ENCODE data around the gene ACSM2A. TPM values are rescaled to one million over a fixed set of nuclear protein-coding genes. Genes with fewer than 3 reads are reported as not detected.
A peak's percentile ranks its signal among the peaks of the same experiment; 100 is the strongest.
"Not testable (repeated sequence)": the region's sequence is repeated elsewhere in the genome, so short reads cannot be mapped to it uniquely, and the experiment has no call there.

Gene ACSM2A
- total and polyA plus RNA-seq, 7 donors, result 0.06 to 1.2 (median 0.49) TPM; not detected in 4

DNA sequence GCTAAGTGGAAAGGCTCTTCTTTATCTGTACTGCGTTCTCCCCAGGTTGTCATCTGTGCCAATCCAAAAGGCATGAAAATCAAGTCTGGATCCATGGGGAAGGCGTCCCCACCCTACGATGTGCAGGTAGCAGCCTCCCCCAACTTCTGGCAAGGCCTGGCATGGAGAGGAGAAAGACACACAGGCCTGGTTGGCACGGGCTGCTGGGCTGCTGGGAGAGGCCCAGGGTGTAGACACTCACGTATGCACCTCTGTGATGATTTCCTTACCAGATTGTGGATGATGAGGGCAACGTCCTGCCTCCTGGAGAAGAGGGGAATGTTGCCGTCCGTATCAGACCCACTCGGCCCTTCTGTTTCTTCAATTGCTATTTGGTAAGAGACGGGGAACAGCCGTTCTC is 20.4 kb upstream of the ACSM2A start:
- Histone ChIP-seq H3K36me3 (no peaks in the 10 kb centered on the region), H3K4me1 (no peaks in the 10 kb centered on the region), H3K9me3 (no peaks in the 10 kb centered on the region), H3K4me3 (no peak overlapping the region), H3K27ac (no peak overlapping the region), H3K27me3 (no peaks in the 10 kb centered on the region)
- WGBS, 2 donors, result 70 to 83% methylated on average over 11 of the region's 11 CpGs
- intact Hi-C loops (cut with DNase I), result loop anchor here (10.0 kb wide), 1 partner anchor 274 kb away; no protein-coding TSS in a partner anchor
- no peak for TF ChIP-seq POLR2A (IDR thresholded peaks at IDR 0.05)
- TF ChIP-seq EP300 (IDR thresholded peaks at IDR 0.05), result no peak
- no peak for TF ChIP-seq POLR2AphosphoS5 (IDR thresholded peaks at IDR 0.05)
- TF ChIP-seq, protein P1, sequence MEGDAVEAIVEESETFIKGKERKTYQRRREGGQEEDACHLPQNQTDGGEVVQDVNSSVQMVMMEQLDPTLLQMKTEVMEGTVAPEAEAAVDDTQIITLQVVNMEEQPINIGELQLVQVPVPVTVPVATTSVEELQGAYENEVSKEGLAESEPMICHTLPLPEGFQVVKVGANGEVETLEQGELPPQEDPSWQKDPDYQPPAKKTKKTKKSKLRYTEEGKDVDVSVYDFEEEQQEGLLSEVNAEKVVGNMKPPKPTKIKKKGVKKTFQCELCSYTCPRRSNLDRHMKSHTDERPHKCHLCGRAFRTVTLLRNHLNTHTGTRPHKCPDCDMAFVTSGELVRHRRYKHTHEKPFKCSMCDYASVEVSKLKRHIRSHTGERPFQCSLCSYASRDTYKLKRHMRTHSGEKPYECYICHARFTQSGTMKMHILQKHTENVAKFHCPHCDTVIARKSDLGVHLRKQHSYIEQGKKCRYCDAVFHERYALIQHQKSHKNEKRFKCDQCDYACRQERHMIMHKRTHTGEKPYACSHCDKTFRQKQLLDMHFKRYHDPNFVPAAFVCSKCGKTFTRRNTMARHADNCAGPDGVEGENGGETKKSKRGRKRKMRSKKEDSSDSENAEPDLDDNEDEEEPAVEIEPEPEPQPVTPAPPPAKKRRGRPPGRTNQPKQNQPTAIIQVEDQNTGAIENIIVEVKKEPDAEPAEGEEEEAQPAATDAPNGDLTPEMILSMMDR (IDR thresholded peaks at IDR 0.05), result no peak
- DNase-seq, result no peak

DNA sequence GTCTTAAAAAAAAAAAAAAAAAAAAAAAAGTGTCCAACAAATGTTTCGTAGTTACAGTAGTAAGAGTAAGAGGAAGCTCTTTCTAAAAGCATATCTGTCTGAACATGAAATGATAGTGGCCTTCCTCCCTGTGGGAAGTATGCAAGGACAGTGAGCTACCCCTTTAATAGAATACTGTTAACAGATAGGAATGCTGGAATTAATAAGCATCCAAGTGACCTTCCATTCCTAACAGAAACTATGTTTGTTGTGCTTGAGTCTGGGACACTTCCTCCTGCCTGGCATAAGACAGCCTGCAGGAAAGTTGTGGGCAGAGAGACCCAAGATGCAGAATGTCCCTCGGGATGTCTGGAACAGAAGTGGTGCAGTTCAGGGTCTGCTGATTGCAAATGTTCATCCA is 12.4 kb upstream of the ACSM2A start:
- H3K36me3 ChIP-seq, DNase-seq, H3K9me3 ChIP-seq, H3K27me3 ChIP-seq, H3K4me3 ChIP-seq: not testable (repeated sequence)
- H3K4me1 ChIP-seq, result peaks cover 0 to 20% (median 11%) of the 10 kb centered on the region in 4 donors
- peak overlapping the region in 3 of 4 donors; percentile 67 to 80 (median 71) for H3K27ac ChIP-seq
- 60 to 67% methylated on average over 1 of the region's 2 CpGs for WGBS, 2 donors
- intact Hi-C loops (cut with DNase I), result loop anchor here (10.0 kb wide), 1 partner anchor 266 kb away; no protein-coding TSS in a partner anchor

DNA sequence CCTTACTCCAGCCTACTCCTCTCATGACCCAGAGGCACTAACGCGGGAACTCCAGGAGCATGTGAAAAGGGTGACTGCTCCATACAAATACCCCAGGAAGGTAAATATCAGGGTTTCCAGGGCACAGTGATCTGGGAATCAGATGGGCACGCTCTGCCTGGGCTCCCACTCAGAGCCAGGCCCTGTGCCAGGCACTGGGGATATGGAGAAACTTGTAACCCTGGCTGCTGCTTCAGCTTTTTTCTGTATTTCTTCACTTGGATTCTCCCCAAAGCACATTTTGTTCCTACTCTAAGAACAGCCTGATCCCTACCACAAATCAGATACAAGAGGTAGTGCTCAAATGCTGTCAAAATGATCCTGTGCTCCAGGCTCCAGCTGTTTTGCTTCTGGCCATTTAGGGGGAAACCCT is 11.5 kb upstream of the ACSM2A start:
- intact Hi-C loops (cut with DNase I), result loop anchor here (10.0 kb wide), 1 partner anchor 265 kb away; no protein-coding TSS in a partner anchor
- not testable (repeated sequence) for H3K36me3 ChIP-seq, H3K27me3 ChIP-seq, H3K4me3 ChIP-seq, H3K9me3 ChIP-seq
- peak; percentile 73 for DNase-seq
- Histone ChIP-seq H3K27ac (peak overlapping the region; percentile 67 to 80 (median 70)), H3K4me1 (peaks cover 0 to 20% (median 11%) of the 10 kb centered on the region in 4 donors)
- WGBS, 2 donors, result 60 to 65% methylated on average over 3 of the region's 3 CpGs
- TF ChIP-seq EP300 (IDR thresholded peaks at IDR 0.05), result peak in 2 of 4 donors; percentile 97 to 99
- TF ChIP-seq POLR2AphosphoS5 (IDR thresholded peaks at IDR 0.05), result peak in 2 of 4 donors; percentile 88 to 95

DNA sequence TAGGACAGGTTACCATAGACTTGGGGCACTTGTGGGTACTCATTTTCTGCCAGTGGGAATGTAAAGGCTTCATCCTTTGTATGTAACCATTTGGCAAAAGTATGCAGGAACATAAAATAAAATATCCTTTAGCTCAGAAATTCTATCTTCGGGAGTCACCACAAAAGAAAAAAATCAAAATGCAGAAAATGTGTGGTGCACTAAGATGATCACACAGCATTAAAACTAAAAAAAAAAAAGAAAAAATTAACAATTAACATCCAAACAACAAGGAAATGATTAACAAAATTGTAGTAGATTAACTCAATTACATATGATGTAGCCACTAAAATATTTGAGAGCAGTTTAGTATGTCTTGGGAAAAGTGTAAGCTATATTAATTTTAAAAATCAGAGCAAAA is 10.6 kb upstream of the ACSM2A start:
- WGBS, 2 donors, result 71 to 72% methylated on average over 1 of the region's 1 CpG
- intact Hi-C loops (cut with DNase I); DNase-seq; H3K27me3 ChIP-seq; H3K9me3 ChIP-seq; H3K4me3 ChIP-seq; H3K36me3 ChIP-seq: not testable (repeated sequence)
- Histone ChIP-seq H3K4me1 (peaks cover 0 to 20% (median 11%) of the 10 kb centered on the region in 4 donors), H3K27ac (peak overlapping the region; percentile 67 to 78 (median 72))

DNA sequence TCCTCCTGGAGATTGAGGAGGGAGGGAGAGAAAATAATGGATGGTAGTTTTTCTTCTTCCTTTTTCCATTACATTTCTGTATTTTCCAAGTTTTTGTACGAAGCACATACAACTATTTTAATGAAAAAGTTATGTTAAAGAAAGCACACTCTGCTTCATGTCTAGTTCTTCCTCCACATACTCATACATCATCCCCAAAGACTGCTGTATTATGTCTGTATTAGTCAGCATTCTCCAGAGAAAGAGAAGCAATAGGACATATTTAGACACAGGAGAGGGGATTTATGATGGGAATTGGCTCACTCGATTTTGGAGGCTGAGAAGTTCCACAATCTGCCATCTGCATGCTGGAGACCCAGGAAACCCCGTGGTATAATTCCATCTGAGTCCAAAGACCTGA is 10.1 kb upstream of the ACSM2A start:
- 65 to 67% methylated on average over 3 of the region's 3 CpGs for WGBS, 2 donors
- Histone ChIP-seq H3K9me3 (no peaks in the 10 kb centered on the region), H3K4me1 (peaks cover 0 to 20% (median 11%) of the 10 kb centered on the region in 4 donors), H3K4me3 (no peak overlapping the region), H3K27me3 (no peaks in the 10 kb centered on the region), H3K36me3 (no peaks in the 10 kb centered on the region), H3K27ac (peak overlapping the region; percentile 67 to 78 (median 72))
- TF ChIP-seq, protein P1 (IDR thresholded peaks at IDR 0.05), result no peak
- no peak for TF ChIP-seq POLR2A (IDR thresholded peaks at IDR 0.05)
- peak in 1 of 4 donors; percentile 53 for TF ChIP-seq POLR2AphosphoS5 (IDR thresholded peaks at IDR 0.05)
- DNase-seq, result no peak
- intact Hi-C loops (cut with DNase I), result no loop called here

DNA sequence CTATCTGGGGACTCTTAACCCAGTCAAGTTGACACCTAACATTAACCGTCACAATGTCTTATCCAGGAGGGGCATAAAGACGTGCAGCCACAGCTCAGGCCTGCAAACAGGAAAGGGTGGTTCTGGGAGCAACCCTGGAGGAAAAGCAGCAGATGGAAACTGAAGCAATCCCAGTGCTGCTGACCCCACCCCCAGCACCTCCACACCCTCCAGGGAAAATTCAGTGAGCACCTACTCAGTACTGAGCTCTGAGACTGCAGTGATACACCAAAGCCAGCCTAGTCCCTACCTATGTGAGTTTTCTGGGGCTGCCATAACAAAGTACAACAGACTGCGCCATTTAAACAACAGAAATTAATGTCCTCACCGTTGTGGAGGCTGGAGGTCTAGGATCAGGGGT is 9.5 kb upstream of the ACSM2A start:
- not testable (repeated sequence) for H3K9me3 ChIP-seq
- 93 to 96% methylated on average over 3 of the region's 4 CpGs for WGBS, 2 donors
- H3K27ac ChIP-seq, result peak overlapping the region in 2 of 4 donors; percentile 74 to 78

DNA sequence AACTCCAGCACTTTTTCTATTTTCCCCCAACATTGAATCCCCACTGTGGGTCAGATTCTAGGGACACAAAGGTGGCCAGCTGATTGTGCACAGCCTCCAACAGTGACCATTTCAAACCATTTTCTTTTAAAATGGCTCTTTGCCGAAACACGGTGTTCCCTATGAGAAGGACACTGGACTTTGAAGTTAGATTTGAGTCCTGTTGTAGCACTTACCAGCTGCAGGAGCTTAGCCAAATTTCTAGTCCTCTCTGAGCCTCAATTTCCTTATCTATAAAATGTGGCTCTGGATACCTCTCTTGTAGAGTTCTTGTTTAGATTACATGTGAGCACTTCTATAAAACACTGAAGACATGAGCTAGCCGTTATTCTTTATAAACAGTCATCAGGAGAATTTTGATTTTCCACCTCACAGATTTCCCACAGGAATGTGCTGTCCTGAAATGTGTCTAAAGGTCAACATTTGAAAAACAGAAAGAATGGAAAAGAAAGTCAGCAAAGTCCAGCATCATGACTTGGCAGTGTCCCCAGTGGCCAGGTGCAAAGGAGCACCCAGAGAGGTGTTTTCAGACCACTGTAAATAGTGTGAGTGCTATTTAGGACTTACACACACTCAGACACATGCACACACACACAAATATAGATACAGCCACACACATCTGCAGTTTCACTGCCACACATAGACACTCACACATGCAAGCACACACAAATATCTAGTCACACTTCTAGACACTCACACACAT is 4.5 kb upstream of the ACSM2A start:
- H3K27ac ChIP-seq; H3K27me3 ChIP-seq; H3K36me3 ChIP-seq; H3K4me3 ChIP-seq; H3K9me3 ChIP-seq; H3K4me1 ChIP-seq; intact Hi-C loops (cut with DNase I); DNase-seq: not testable (repeated sequence)
- no CpG with 5 or more reads among the region's 3 CpGs for WGBS, 2 donors

More for the DNA sequence above, 9.5 kb upstream of the ACSM2A start:
- H3K27me3 ChIP-seq; H3K36me3 ChIP-seq; H3K4me3 ChIP-seq; DNase-seq; intact Hi-C loops (cut with DNase I): not testable (repeated sequence)
- peaks cover 0 to 20% (median 11%) of the 10 kb centered on the region in 4 donors for H3K4me1 ChIP-seq

DNA sequence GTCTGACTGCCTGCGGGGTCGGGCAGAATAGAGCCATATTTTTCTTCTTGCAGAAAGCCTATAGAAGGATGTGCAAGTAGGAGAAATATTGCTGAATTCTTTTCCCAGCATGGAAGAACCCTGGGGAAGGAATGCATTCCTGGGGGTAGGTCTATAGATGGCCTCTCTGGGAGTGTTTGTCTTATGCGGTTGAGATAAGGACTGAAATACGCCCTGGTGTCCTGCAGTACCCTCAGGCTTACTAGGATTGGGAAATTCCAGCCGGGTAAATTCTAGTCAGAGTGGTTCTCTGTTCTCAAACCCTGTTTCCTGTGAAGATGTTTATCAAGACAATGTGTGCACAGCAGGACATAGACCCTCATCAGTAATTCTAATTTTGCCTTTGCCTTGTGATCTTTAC is 2.3 kb downstream of the ACSM2A start:
- H3K4me1 ChIP-seq; H3K36me3 ChIP-seq; H3K27me3 ChIP-seq; H3K27ac ChIP-seq; intact Hi-C loops (cut with DNase I); H3K4me3 ChIP-seq; DNase-seq; H3K9me3 ChIP-seq: not testable (repeated sequence)
- 87 to 89% methylated on average over 4 of the region's 5 CpGs for WGBS, 2 donors

DNA sequence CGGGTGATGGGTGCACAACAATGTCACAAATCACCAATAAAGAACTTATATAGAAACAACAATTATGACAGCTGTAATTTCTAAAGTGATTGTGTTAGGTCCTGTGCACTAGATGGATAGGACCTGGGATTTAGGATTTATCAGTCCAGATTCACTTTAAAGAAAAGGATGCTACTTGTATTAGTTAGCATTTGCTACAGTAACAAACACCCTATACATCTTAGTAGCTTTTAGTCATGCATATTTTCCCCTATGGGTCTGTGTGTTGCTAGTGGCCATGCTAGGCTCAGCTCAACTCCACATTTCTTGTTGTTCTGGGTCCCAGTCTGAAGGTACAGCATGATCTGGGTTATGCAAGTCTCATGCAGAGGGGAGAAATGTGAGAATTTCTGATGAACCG is 7.9 kb downstream of the ACSM2A start:
- WGBS, 2 donors, result 91 to 92% methylated on average over 2 of the region's 2 CpGs
- DNase-seq; H3K4me1 ChIP-seq; H3K27me3 ChIP-seq; H3K27ac ChIP-seq; H3K4me3 ChIP-seq; intact Hi-C loops (cut with DNase I); H3K36me3 ChIP-seq; H3K9me3 ChIP-seq: not testable (repeated sequence)

DNA sequence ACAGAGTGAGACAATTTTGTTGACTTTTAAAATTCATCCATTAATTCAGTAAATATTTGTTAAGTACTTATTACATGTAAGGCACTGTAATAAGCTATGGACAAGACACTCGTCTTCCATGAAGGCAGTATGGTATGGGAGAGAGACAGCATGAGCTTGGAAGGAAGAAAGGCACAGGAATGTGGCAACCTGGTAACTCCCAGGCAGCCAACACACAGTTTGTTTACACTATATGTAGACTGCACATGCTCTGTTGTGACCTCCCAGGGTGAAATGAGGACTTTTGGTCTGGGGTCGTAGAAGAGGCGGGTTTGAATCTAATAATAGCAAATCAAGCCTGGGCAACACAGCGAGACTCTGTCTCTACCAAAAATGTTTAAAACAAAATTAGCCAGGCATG is 9.0 kb downstream of the ACSM2A start:
- H3K36me3 ChIP-seq; DNase-seq; H3K9me3 ChIP-seq; intact Hi-C loops (cut with DNase I); H3K27me3 ChIP-seq; H3K27ac ChIP-seq; H3K4me1 ChIP-seq; H3K4me3 ChIP-seq: not testable (repeated sequence)
- 78 to 92% methylated on average over 3 of the region's 4 CpGs for WGBS, 2 donors
